ENCODE measurements around the gene PROM2. TPM values are rescaled to one million over a fixed set of nuclear protein-coding genes. Genes with fewer than 3 reads are reported as not detected.

Gene PROM2
- total and polyA plus RNA-seq, 11 donors = 0.35 to 1.9 (median 1.1) TPM

GRCh38 chr2:95278051-95278471 lies 3.8 kb downstream of the PROM2 start:
- WGBS, 4 donors = 89 to 94% (median 92%) methylated on average over 7 of the region's 7 CpGs
- Histone ChIP-seq H3K4me3 (no peak overlapping the region), H3K4me1 (no peaks in the 10 kb centered on the region), H3K27me3 (no peaks in the 10 kb centered on the region), H3K27ac (no peak overlapping the region), H3K9me3 (no peaks in the 10 kb centered on the region), H3K36me3 (no peaks in the 10 kb centered on the region)
- TF ChIP-seq POLR2A (IDR thresholded peaks at IDR 0.05) = no peak
- TF ChIP-seq CTCF (IDR thresholded peaks at IDR 0.05) = no peak
- DNase-seq = peak in 2 of 5 donors; percentile 19 to 21
- no peak for ATAC-seq
- intact Hi-C loops (cut with DNase I) = no loop called here

- ATAC-seq (no peak), DNase-seq (peak in 2 of 5 donors; percentile 16 to 40)
- WGBS, 4 donors = 89 to 95% (median 94%) methylated on average over 9 to 12 of the region's 12 CpGs
- no peaks in the 10 kb centered on the region for H3K36me3 ChIP-seq
- intact Hi-C loops (cut with DNase I) = no loop called here
- no peak overlapping the region for H3K4me3 ChIP-seq
- TF ChIP-seq CTCF (IDR thresholded peaks at IDR 0.05) = no peak
- TF ChIP-seq POLR2A (IDR thresholded peaks at IDR 0.05) = no peak
- H3K9me3 ChIP-seq = no peaks in the 10 kb centered on the region
- H3K4me1 ChIP-seq = no peaks in the 10 kb centered on the region
- no peak overlapping the region for H3K27ac ChIP-seq
- no peaks in the 10 kb centered on the region for H3K27me3 ChIP-seq
Observed at GRCh38 chr2:95278637-95279225, 4.5 kb downstream of the PROM2 start.

GRCh38 chr2:95279435-95280035 lies 5.3 kb downstream of the PROM2 start:
- peak in 1 of 5 donors; percentile 37 for DNase-seq
- ATAC-seq = no peak
- Histone ChIP-seq H3K9me3 (no peaks in the 10 kb centered on the region), H3K27ac (no peak overlapping the region), H3K27me3 (no peaks in the 10 kb centered on the region), H3K4me3 (no peak overlapping the region), H3K36me3 (no peaks in the 10 kb centered on the region), H3K4me1 (no peaks in the 10 kb centered on the region)
- intact Hi-C loops (cut with DNase I) = no loop called here
- 94 to 96% (median 95%) methylated on average over 19 of the region's 19 CpGs for WGBS, 4 donors
- no peak for TF ChIP-seq POLR2A (IDR thresholded peaks at IDR 0.05)
- no peak for TF ChIP-seq CTCF (IDR thresholded peaks at IDR 0.05)

- DNase-seq (peak in 1 of 5 donors; percentile 28), ATAC-seq (no peak)
- no peak for TF ChIP-seq POLR2A (IDR thresholded peaks at IDR 0.05)
- no peak for TF ChIP-seq CTCF (IDR thresholded peaks at IDR 0.05)
- Histone ChIP-seq H3K4me3 (no peak overlapping the region), H3K4me1 (no peaks in the 10 kb centered on the region), H3K27ac (no peak overlapping the region), H3K36me3 (no peaks in the 10 kb centered on the region), H3K9me3 (no peaks in the 10 kb centered on the region), H3K27me3 (no peaks in the 10 kb centered on the region)
- WGBS, 4 donors = 86 to 92% (median 87%) methylated on average over 8 of the region's 8 CpGs
- intact Hi-C loops (cut with DNase I) = no loop called here
Observed at GRCh38 chr2:95281071-95281470, 6.8 kb downstream of the PROM2 start.
